Neural cell (in vitro differentiated cells): ENCODE measurements around the gene ZNF716.

Experiments
- CTCF ChIP-seq: fragments of 450-650 bp; IDR thresholded peaks from 2 replicates; pipeline ENCODE4 v1.5.1; 2014; ENCODE audit warnings: antibody characterized with exemption, mild to moderate bottlenecking, moderate library complexity; ENCODE audit not compliant: poor library complexity, severe bottlenecking
- EP300 ChIP-seq: fragments of 450-650 bp; conservative IDR thresholded peaks from 2 replicates; pipeline ENCODE4 v1.6.1; 2014; ENCODE audit warnings: antibody characterized with exemption, mild to moderate bottlenecking, moderate library complexity; ENCODE audit not compliant: poor library complexity, severe bottlenecking
- TAF1 ChIP-seq: IDR thresholded peaks from 2 replicates; pipeline ENCODE4 v1.6.1; 2012; ENCODE audit warnings: low read depth

GRCh38 chr7:57412618-57413017 is 37.4 kb upstream of the ZNF716 start:
- TF ChIP-seq CTCF (no peak), TAF1 (no peak), EP300 (no peak)
